Upper lobe of right lung (tissue), 1 donor: ENCODE measurements around the gene RUNX2. TPM values are rescaled to one million over a fixed set of nuclear protein-coding genes. Genes with fewer than 3 reads are reported as not detected.

Experiments used
- ATAC-seq: fragments of 200-7000 bp; cut with Tn5 transposase; one replicate; pipeline ENCODE4 v1.9.1; 2020; ENCODE audit warnings: mild to moderate bottlenecking, moderate library complexity
- DNase-seq: peaks from one replicate; pipeline ENCODE4 v3.0.0-alpha.2; 2020
- H3K27ac ChIP-seq: fragments of 200-600 bp; one replicate; pipeline ENCODE4 v1.8.0; 2022
- H3K27me3 ChIP-seq: fragments of 200-600 bp; one replicate; pipeline ENCODE4 v1.8.0; 2022; ENCODE audit warnings: mild to moderate bottlenecking
- H3K36me3 ChIP-seq: fragments of 200-600 bp; one replicate; pipeline ENCODE4 v1.8.0; 2022
- H3K4me1 ChIP-seq: fragments of 200-600 bp; one replicate; pipeline ENCODE4 v1.8.0; 2022
- H3K4me3 ChIP-seq: fragments of 200-600 bp; one replicate; pipeline ENCODE4 v1.8.0; 2022; ENCODE audit warnings: mild to moderate bottlenecking
- H3K9me3 ChIP-seq: fragments of 200-600 bp; one replicate; pipeline ENCODE4 v1.8.0; 2022
- CTCF ChIP-seq: fragments of 200-600 bp; IDR thresholded peaks from one replicate; pipeline ENCODE4 v1.8.0; 2022; ENCODE audit warnings: antibody characterized with exemption
- intact Hi-C: fragments of 100-400 bp; cut with DNase I; formaldehyde crosslinking; loops from one replicate; pipeline ENCODE4 v1.11.0; 2022
- total RNA-seq: library from RNA; stranded (reverse); fragmentation: NEBNext Ultra II Directional; extraction: Animal tissue kit (Norgen Biotek cat#: 25700); gene quantifications from one replicate; pipeline ENCODE4 v1.2.1, GENCODE V29; 2021
- donor health status: DM: no; HTN: yes; CAD: no; lungs with severe emphysema.

Gene RUNX2
- total RNA-seq, 1 donor from 2014 or later, result 4.6 TPM

- no peak for ATAC-seq
- no peak for DNase-seq
- Histone ChIP-seq H3K27me3 (no peaks in the 10 kb centered on the region), H3K4me1 (no peaks in the 10 kb centered on the region), H3K4me3 (no peak overlapping the region), H3K27ac (no peak overlapping the region), H3K36me3 (no peaks in the 10 kb centered on the region), H3K9me3 (no peaks in the 10 kb centered on the region)
- no peak for TF ChIP-seq CTCF
- intact Hi-C loops, result no loop called here
These were observed 22.6 kb upstream of the RUNX2 start for GRCh38 chr6:45305546-45305945.

GRCh38 chr6:45310118-45310788 lies 17.9 kb upstream of the RUNX2 start:
- intact Hi-C loops, result no loop called here
- H3K4me1 ChIP-seq, result no peaks in the 10 kb centered on the region
- no peak overlapping the region for H3K27ac ChIP-seq
- ATAC-seq (no peak), DNase-seq (no peak)
- no peak for TF ChIP-seq CTCF
- no peak overlapping the region for H3K4me3 ChIP-seq
- no peaks in the 10 kb centered on the region for H3K36me3 ChIP-seq
- H3K9me3 ChIP-seq, result no peaks in the 10 kb centered on the region
- no peaks in the 10 kb centered on the region for H3K27me3 ChIP-seq

GRCh38 chr6:45314146-45314545 lies 14.0 kb upstream of the RUNX2 start:
- Histone ChIP-seq H3K4me1 (no peaks in the 10 kb centered on the region), H3K9me3 (no peaks in the 10 kb centered on the region), H3K4me3 (no peak overlapping the region), H3K27me3 (no peaks in the 10 kb centered on the region), H3K27ac (no peak overlapping the region), H3K36me3 (no peaks in the 10 kb centered on the region)
- DNase-seq (no peak), ATAC-seq (no peak)
- no peak for TF ChIP-seq CTCF
- intact Hi-C loops, result no loop called here

GRCh38 chr6:45320349-45320748 lies 7.8 kb upstream of the RUNX2 start:
- Histone ChIP-seq H3K4me3 (no peak overlapping the region), H3K9me3 (no peaks in the 10 kb centered on the region), H3K36me3 (no peaks in the 10 kb centered on the region), H3K27me3 (no peaks in the 10 kb centered on the region), H3K27ac (no peak overlapping the region), H3K4me1 (no peaks in the 10 kb centered on the region)
- no peak for DNase-seq
- no peak for ATAC-seq
- no peak for TF ChIP-seq CTCF
- intact Hi-C loops, result no loop called here

GRCh38 chr6:45323656-45324224 lies 4.4 kb upstream of the RUNX2 start:
- no peak for TF ChIP-seq CTCF
- no peaks in the 10 kb centered on the region for H3K9me3 ChIP-seq
- no peak for DNase-seq
- no peaks in the 10 kb centered on the region for H3K27me3 ChIP-seq
- no peak for ATAC-seq
- no peak overlapping the region for H3K4me3 ChIP-seq
- H3K27ac ChIP-seq, result no peak overlapping the region
- peaks cover 6% of the 10 kb centered on the region for H3K4me1 ChIP-seq
- H3K36me3 ChIP-seq, result no peaks in the 10 kb centered on the region
- intact Hi-C loops, result no loop called here
